Measurements from ENCODE around the gene TRPV4. TPM values are rescaled to one million over a fixed set of nuclear protein-coding genes. Genes with fewer than 3 reads are reported as not detected.

Gene TRPV4
- total RNA-seq, 1 experiment from 2014 or later = 2.4 TPM

GRCh38 chr12:109734219-109735000 lies 98.8 kb downstream of the TRPV4 start:
- Histone ChIP-seq H3K27me3 (ENCODE audit: low read length) (no peaks in the 10 kb centered on the region), H3K27ac (ENCODE audit: low read length) (no peak overlapping the region), H3K9ac (ENCODE audit: low read length) (no peak overlapping the region), H3K9me3 (ENCODE audit: low read length) (no peaks in the 10 kb centered on the region), H3K36me3 (ENCODE audit: low read depth, low read length) (no peaks in the 10 kb centered on the region), H4K20me1 (ENCODE audit: low read length) (no peaks in the 10 kb centered on the region), H3K4me2 (ENCODE audit: low read length) (no peak overlapping the region), H3K4me1 (ENCODE audit: insufficient read depth, low read length) (no peaks in the 10 kb centered on the region), H3F3A (ENCODE audit: low read length, unreplicated experiment) (no peaks in the 10 kb centered on the region), H3K79me2 (ENCODE audit: low read length) (no peaks in the 10 kb centered on the region), H3K9me2 (replicated peaks; ENCODE audit: low read length) (no peaks in the 10 kb centered on the region), H2AFZ (ENCODE audit: low read length) (no peak overlapping the region), H3K4me3 (ENCODE audit: low read length) (no peak overlapping the region)
- ATAC-seq = no peak
- intact Hi-C loops (cut with micrococcal nuclease) = no loop called here
- BruUV-seq (replicated peaks) = no TSS peak
- TF ChIP-seq CTCF (conservative IDR thresholded peaks at IDR 0.05; ENCODE audit: low read depth, low read length) (no peak), EZH2 (IDR thresholded peaks at IDR 0.05; ENCODE audit: low read length, unreplicated experiment) (no peak), EZH2phosphoT487 (IDR thresholded peaks at IDR 0.05; ENCODE audit: borderline replicate concordance, low read length) (no peak)
- CTCF ChIA-PET = no interaction called here
- POLR2A ChIA-PET (ENCODE audit: unreplicated experiment) = interaction anchor here (0.6 kb wide), 1 partner anchor 1674 kb away, joined by 4 read pairs; no protein-coding TSS in a partner anchor
- no peak for DNase-seq

Small RNA genes within 50 kb of the gene (microRNA-seq; reads per million reads assigned to microRNA genes)
- not detected for gene MIR4497 (ENCODE audit: unreplicated experiment)

Other genes starting within 250 kb of the TRPV4 start
- 11.7 and 15.3 TPM in 2 replicates for gene FAM222A, start 119.6 kb downstream of the TRPV4 start, total RNA-seq (2014; rRNA removed)
- gene GLTP, start 47.1 kb upstream of the TRPV4 start, total RNA-seq (2014; rRNA removed) = 78.2 and 82.6 TPM in 2 replicates
- 21.6 and 42.8 TPM in 2 replicates for gene TCHP, start 66.9 kb upstream of the TRPV4 start, total RNA-seq (2014; rRNA removed)
- 24.6 and 26.8 TPM in 2 replicates for gene GIT2, start 163.0 kb upstream of the TRPV4 start, total RNA-seq (2014; rRNA removed)
- gene ANKRD13A, start 166.0 kb upstream of the TRPV4 start, total RNA-seq (2014; rRNA removed) = 117 and 118 TPM in 2 replicates
- gene C12orf76, start 215.1 kb upstream of the TRPV4 start, total RNA-seq (2014; rRNA removed) = 5.5 and 6.7 TPM in 2 replicates

Measured in PC-3 (cell line).